ENCODE measurements around the gene GINS3. TPM values are rescaled to one million over a fixed set of nuclear protein-coding genes. Genes with fewer than 3 reads are reported as not detected.

GINS3 gene
- total and polyA plus RNA-seq, 2 experiments from 2014 or later, result 8.8 to 17.8 TPM

GRCh38 chr16:58451265-58451689, 59.0 kb downstream of the GINS3 start:
- Mint-ChIP-seq H3K36me3 (ENCODE audit: low read depth) (no peaks in the 10 kb centered on the region), H3K4me1 (no peaks in the 10 kb centered on the region), H3K9me3 (no peaks in the 10 kb centered on the region), H3K27me3 (ENCODE audit: insufficient read depth, low read depth, poor library complexity) (peaks cover 4% of the 10 kb centered on the region), H3K4me3 (no peak overlapping the region), H3K27ac (no peak overlapping the region)
- Histone ChIP-seq H3K36me3 (ENCODE audit: insufficient read depth) (no peaks in the 10 kb centered on the region), H3F3A (replicated peaks; ENCODE audit: low read depth) (no peaks in the 10 kb centered on the region), H3K27me3 (ENCODE audit: insufficient read depth) (no peaks in the 10 kb centered on the region), H4K20me1 (replicated peaks; ENCODE audit: insufficient read depth) (no peaks in the 10 kb centered on the region), H3K4me1 (ENCODE audit: insufficient read depth) (no peaks in the 10 kb centered on the region), H3K4me2 (no peak overlapping the region), H2AFZ (no peak overlapping the region), H3K9me2 (ENCODE audit: insufficient read depth) (no peaks in the 10 kb centered on the region), H3K27ac (ENCODE audit: low read depth) (no peak overlapping the region), H3K79me2 (replicated peaks; ENCODE audit: insufficient read depth) (no peaks in the 10 kb centered on the region), H3K4me3 (no peak overlapping the region)
- TF ChIP-seq EZH2phosphoT487 (IDR thresholded peaks at IDR 0.05; ENCODE audit: unreplicated experiment) (no peak), NANOG (IDR thresholded peaks at IDR 0.05; ENCODE audit: borderline replicate concordance) (no peak), ZNF462 (CRISPR knock-in tag; IDR thresholded peaks at IDR 0.05) (no peak), ZNF114 (CRISPR knock-in tag; IDR thresholded peaks at IDR 0.05) (no peak)
- DNase-seq (ENCODE audit: low spot score) (no peak), ATAC-seq (no peak)

- Histone ChIP-seq H3K9me2 (ENCODE audit: insufficient read depth) (no peaks in the 10 kb centered on the region), H3K79me2 (replicated peaks; ENCODE audit: insufficient read depth) (no peaks in the 10 kb centered on the region), H4K20me1 (replicated peaks; ENCODE audit: insufficient read depth) (no peaks in the 10 kb centered on the region), H2AFZ (no peak overlapping the region), H3K4me2 (no peak overlapping the region), H3K36me3 (ENCODE audit: insufficient read depth) (no peaks in the 10 kb centered on the region), H3F3A (replicated peaks; ENCODE audit: low read depth) (no peaks in the 10 kb centered on the region), H3K27ac (ENCODE audit: low read depth) (no peak overlapping the region), H3K27me3 (ENCODE audit: insufficient read depth) (no peaks in the 10 kb centered on the region), H3K4me3 (no peak overlapping the region), H3K4me1 (ENCODE audit: insufficient read depth) (no peaks in the 10 kb centered on the region)
- H3K9me3 Mint-ChIP-seq, result no peaks in the 10 kb centered on the region
- no peak for ATAC-seq
- no peak overlapping the region for H3K4me3 Mint-ChIP-seq
- H3K4me1 Mint-ChIP-seq, result no peaks in the 10 kb centered on the region
- DNase-seq (ENCODE audit: low spot score), result no peak
- H3K36me3 Mint-ChIP-seq (ENCODE audit: low read depth), result no peaks in the 10 kb centered on the region
- no peak overlapping the region for H3K27ac Mint-ChIP-seq
- peaks cover 4% of the 10 kb centered on the region for H3K27me3 Mint-ChIP-seq (ENCODE audit: insufficient read depth, low read depth, poor library complexity)
- TF ChIP-seq NANOG (IDR thresholded peaks at IDR 0.05; ENCODE audit: borderline replicate concordance) (no peak), EZH2phosphoT487 (IDR thresholded peaks at IDR 0.05; ENCODE audit: unreplicated experiment) (no peak), ZNF331 (CRISPR knock-in tag; IDR thresholded peaks at IDR 0.05; ENCODE audit: low read depth) (no peak), EZH2 (IDR thresholded peaks at IDR 0.05; ENCODE audit: low read depth, unreplicated experiment) (no peak), JUNB (IDR thresholded peaks at IDR 0.05; ENCODE audit: unreplicated experiment) (no peak), ETS1 (IDR thresholded peaks at IDR 0.05) (no peak)
Measured at GRCh38 chr16:58451945-58452401, 59.7 kb downstream of the GINS3 start.

Measured in GM23338 (cell line).